ENCODE results near the gene TMEM132D.

TMEM132D gene

GRCh38 chr12:129854591-129854990, 49.2 kb downstream of the TMEM132D start:
- no peak overlapping the region for H3K27ac Mint-ChIP-seq
- no peaks in the 10 kb centered on the region for H3K27me3 Mint-ChIP-seq (ENCODE audit: low read depth)
- TF ChIP-seq CTCF (IDR thresholded peaks at IDR 0.05; ENCODE audit: unreplicated experiment in 3 of 3), result no peak
- H3K36me3 Mint-ChIP-seq (ENCODE audit: low read depth), result no peaks in the 10 kb centered on the region
- H3K4me3 Mint-ChIP-seq, result no peak overlapping the region
- H3K4me1 Mint-ChIP-seq, result peaks cover 5% of the 10 kb centered on the region
- H3K9me3 Mint-ChIP-seq, result no peaks in the 10 kb centered on the region

GRCh38 chr12:129851296-129851695, 52.5 kb downstream of the TMEM132D start:
- TF ChIP-seq CTCF (IDR thresholded peaks at IDR 0.05; ENCODE audit: unreplicated experiment in 3 of 3), result no peak
- Mint-ChIP-seq H3K27ac (no peak overlapping the region), H3K27me3 (ENCODE audit: low read depth) (peaks cover 4% of the 10 kb centered on the region), H3K36me3 (ENCODE audit: low read depth) (no peaks in the 10 kb centered on the region), H3K9me3 (no peaks in the 10 kb centered on the region), H3K4me1 (peaks cover 5% of the 10 kb centered on the region), H3K4me3 (no peak overlapping the region)

- TF ChIP-seq CTCF (IDR thresholded peaks at IDR 0.05; ENCODE audit: unreplicated experiment in 3 of 3), result no peak
- peaks cover 4% of the 10 kb centered on the region for H3K27me3 Mint-ChIP-seq (ENCODE audit: low read depth)
- no peaks in the 10 kb centered on the region for H3K36me3 Mint-ChIP-seq (ENCODE audit: low read depth)
- H3K9me3 Mint-ChIP-seq, result no peaks in the 10 kb centered on the region
- H3K27ac Mint-ChIP-seq, result no peak overlapping the region
- H3K4me3 Mint-ChIP-seq, result no peak overlapping the region
- H3K4me1 Mint-ChIP-seq, result peaks cover 15% of the 10 kb centered on the region
Measured at GRCh38 chr12:129848876-129849275, 54.9 kb downstream of the TMEM132D start.

GRCh38 chr12:129847063-129847462, 56.8 kb downstream of the TMEM132D start:
- Mint-ChIP-seq H3K27ac (no peak overlapping the region), H3K36me3 (ENCODE audit: low read depth) (no peaks in the 10 kb centered on the region), H3K4me1 (peaks cover 15% of the 10 kb centered on the region), H3K4me3 (no peak overlapping the region), H3K27me3 (ENCODE audit: low read depth) (peaks cover 4% of the 10 kb centered on the region), H3K9me3 (no peaks in the 10 kb centered on the region)
- no peak for TF ChIP-seq CTCF (IDR thresholded peaks at IDR 0.05; ENCODE audit: unreplicated experiment in 3 of 3)

GRCh38 chr12:129844662-129845220, 59.1 kb downstream of the TMEM132D start:
- Mint-ChIP-seq H3K36me3 (ENCODE audit: low read depth) (no peaks in the 10 kb centered on the region), H3K27me3 (ENCODE audit: low read depth) (peaks cover 4% of the 10 kb centered on the region), H3K4me3 (no peak overlapping the region), H3K9me3 (no peaks in the 10 kb centered on the region), H3K27ac (no peak overlapping the region), H3K4me1 (peaks cover 10% of the 10 kb centered on the region)
- TF ChIP-seq CTCF (IDR thresholded peaks at IDR 0.05; ENCODE audit: unreplicated experiment in 3 of 3), result no peak

GRCh38 chr12:129841251-129841650, 62.6 kb downstream of the TMEM132D start:
- no peak for TF ChIP-seq CTCF (IDR thresholded peaks at IDR 0.05; ENCODE audit: unreplicated experiment in 3 of 3)
- H3K27ac Mint-ChIP-seq, result no peak overlapping the region
- no peaks in the 10 kb centered on the region for H3K9me3 Mint-ChIP-seq
- H3K4me1 Mint-ChIP-seq, result peaks cover 10% of the 10 kb centered on the region
- no peak overlapping the region for H3K4me3 Mint-ChIP-seq
- H3K27me3 Mint-ChIP-seq (ENCODE audit: low read depth), result peaks cover 8% of the 10 kb centered on the region
- H3K36me3 Mint-ChIP-seq (ENCODE audit: low read depth), result no peaks in the 10 kb centered on the region

Data from nephron (organoid).